ENCODE results near the gene STK36. TPM values are rescaled to one million over a fixed set of nuclear protein-coding genes. Genes with fewer than 3 reads are reported as not detected.

Gene STK36
- total RNA-seq, 4 donors from 2014 or later = 34.5 to 73.6 (median 44.8) TPM

DNA sequence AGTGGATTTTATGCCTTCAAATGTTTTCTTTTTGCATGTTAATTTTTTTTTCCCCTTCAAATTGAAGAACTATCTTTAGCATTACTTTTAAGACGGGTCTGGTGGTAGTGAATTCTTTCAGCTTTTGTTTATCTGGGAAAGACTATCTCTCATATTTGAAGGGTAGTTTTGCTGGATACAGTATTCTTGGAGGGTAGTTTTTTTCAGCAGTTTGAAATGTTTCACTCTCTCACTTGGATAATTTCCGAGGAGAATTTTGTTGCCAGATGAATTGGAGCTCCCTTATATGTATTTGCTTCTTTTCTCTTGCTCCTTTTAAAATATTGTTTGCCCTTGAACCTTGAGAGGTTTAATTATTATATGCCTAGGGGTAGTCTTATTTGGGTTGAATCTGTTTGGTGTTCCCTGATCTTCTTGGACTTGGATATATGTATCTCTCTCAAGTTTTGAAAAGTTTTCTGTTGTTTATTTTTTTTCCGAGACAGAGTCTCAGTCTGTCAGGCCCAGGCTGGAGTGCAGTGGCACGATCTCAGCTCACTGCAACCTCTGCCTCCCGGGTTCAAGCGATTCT lies 54.2 kb downstream of the STK36 start:
- Histone ChIP-seq H3K27ac (no peak overlapping the region), H3K4me3 (no peak overlapping the region), H3K27me3 (no peaks in the 10 kb centered on the region), H3K4me1 (peaks cover 0 to 3% (median 0%) of the 10 kb centered on the region in 4 donors), H3K9me3 (peaks cover 4 to 18% of the 10 kb centered on the region in 2 donors), H3K36me3 (peaks cover 0 to 6% (median 0%) of the 10 kb centered on the region in 4 donors)
- DNase-seq = no peak
- intact Hi-C loops (cut with DNase I; ENCODE audit: low total_unique reads) (loop anchor here (5.0 to 10.0 kb wide), 2 partner anchors 99 to 1794 kb away; no protein-coding TSS in a partner anchor), in situ Hi-C loops (cut with MboI; ENCODE audit: low pct_ligation_motif_present in 1 of 4, low pct_unique_long_range_greater_than_20kb in 1 of 4, low sequenced_read_pairs in 3 of 4) (loop anchor here in 2 of 4 donors (10.0 to 25.0 kb wide), 2 partner anchors 109 to 111 kb away; partner anchors contain the start of gene PRKAG3 (in 2 of the 2))
- TF ChIP-seq EP300 (IDR thresholded peaks at IDR 0.05; ENCODE audit: low read depth) (no peak), CTCF (IDR thresholded peaks at IDR 0.05) (no peak), POLR2A (IDR thresholded peaks at IDR 0.05) (no peak), POLR2AphosphoS5 (IDR thresholded peaks at IDR 0.05) (no peak)
- 93 to 96% methylated on average over 3 to 6 of the region's 6 CpGs for WGBS, 2 donors (ENCODE audit: low coverage in 1 of 2)

- Histone ChIP-seq H3K9me3 (peaks cover 4 to 18% of the 10 kb centered on the region in 2 donors), H3K4me3 (no peak overlapping the region), H3K27ac (no peak overlapping the region), H3K4me1 (peaks cover 3 to 18% (median 15%) of the 10 kb centered on the region in 4 donors), H3K36me3 (peaks cover 0 to 6% (median 0%) of the 10 kb centered on the region in 4 donors), H3K27me3 (no peaks in the 10 kb centered on the region)
- TF ChIP-seq CTCF (IDR thresholded peaks at IDR 0.05) (peak; percentile 35 to 48 (median 38)), EP300 (IDR thresholded peaks at IDR 0.05; ENCODE audit: low read depth) (no peak), POLR2A (IDR thresholded peaks at IDR 0.05) (no peak), POLR2AphosphoS5 (IDR thresholded peaks at IDR 0.05) (no peak)
- WGBS, 2 donors (ENCODE audit: low coverage in 1 of 2) = 92 to 95% methylated on average over 4 to 6 of the region's 6 CpGs
- in situ Hi-C loops (cut with MboI; ENCODE audit: low pct_ligation_motif_present in 1 of 4, low pct_unique_long_range_greater_than_20kb in 1 of 4, low sequenced_read_pairs in 3 of 4) (loop anchor here in 2 of 4 donors (10.0 to 25.0 kb wide), 2 partner anchors 107 to 110 kb away; partner anchors contain the start of gene PRKAG3 (in 2 of the 2)), intact Hi-C loops (cut with DNase I; ENCODE audit: low total_unique reads) (loop anchor here (5.0 to 10.0 kb wide), 2 partner anchors 97 to 1795 kb away; no protein-coding TSS in a partner anchor)
- DNase-seq = no peak
Measured at GRCh38 chr2:218727502-218728165, 55.7 kb downstream of the STK36 start.

- WGBS, 2 donors (ENCODE audit: low coverage in 1 of 2) = 94 to 96% methylated on average over 3 of the region's 3 CpGs
- H3K27ac ChIP-seq = no peak overlapping the region
- in situ Hi-C loops (cut with MboI; ENCODE audit: low pct_ligation_motif_present in 1 of 4, low pct_unique_long_range_greater_than_20kb in 1 of 4, low sequenced_read_pairs in 3 of 4) (loop anchor here in 3 of 4 donors (10.0 to 25.0 kb wide), 2 partner anchors 105 to 108 kb away; partner anchors contain the start of gene PRKAG3 (in 3 of the 3)), intact Hi-C loops (cut with DNase I; ENCODE audit: low total_unique reads) (loop anchor here (5.0 to 10.0 kb wide), 2 partner anchors 95 to 1797 kb away; no protein-coding TSS in a partner anchor)
- TF ChIP-seq EP300 (IDR thresholded peaks at IDR 0.05; ENCODE audit: low read depth) (no peak), CTCF (IDR thresholded peaks at IDR 0.05) (no peak), POLR2AphosphoS5 (IDR thresholded peaks at IDR 0.05) (no peak), POLR2A (IDR thresholded peaks at IDR 0.05) (no peak)
- H3K4me3 ChIP-seq = no peak overlapping the region
- peaks cover 3 to 33% (median 20%) of the 10 kb centered on the region in 4 donors for H3K4me1 ChIP-seq
- H3K36me3 ChIP-seq = peaks cover 0 to 6% (median 0%) of the 10 kb centered on the region in 4 donors
- H3K27me3 ChIP-seq = no peaks in the 10 kb centered on the region
- DNase-seq = no peak
- H3K9me3 ChIP-seq = peaks cover 4 to 18% of the 10 kb centered on the region in 2 donors
Measured at GRCh38 chr2:218729640-218730039, 57.8 kb downstream of the STK36 start.

All from transverse colon (tissue), 4 donors.